NCI-H1694 treated with DMSO at 0.1 percent for 48 hours (cell line): Measurements from ENCODE around the gene LIPC.

Experiments
- DNase-seq: peaks from one replicate; lab custom pipeline; 2025; lab: John Stamatoyannopoulos, UW

Gene LIPC

GRCh38 chr15:58554758-58555157 lies 123.0 kb downstream of the LIPC start:
- DNase-seq, result no peak

DNA sequence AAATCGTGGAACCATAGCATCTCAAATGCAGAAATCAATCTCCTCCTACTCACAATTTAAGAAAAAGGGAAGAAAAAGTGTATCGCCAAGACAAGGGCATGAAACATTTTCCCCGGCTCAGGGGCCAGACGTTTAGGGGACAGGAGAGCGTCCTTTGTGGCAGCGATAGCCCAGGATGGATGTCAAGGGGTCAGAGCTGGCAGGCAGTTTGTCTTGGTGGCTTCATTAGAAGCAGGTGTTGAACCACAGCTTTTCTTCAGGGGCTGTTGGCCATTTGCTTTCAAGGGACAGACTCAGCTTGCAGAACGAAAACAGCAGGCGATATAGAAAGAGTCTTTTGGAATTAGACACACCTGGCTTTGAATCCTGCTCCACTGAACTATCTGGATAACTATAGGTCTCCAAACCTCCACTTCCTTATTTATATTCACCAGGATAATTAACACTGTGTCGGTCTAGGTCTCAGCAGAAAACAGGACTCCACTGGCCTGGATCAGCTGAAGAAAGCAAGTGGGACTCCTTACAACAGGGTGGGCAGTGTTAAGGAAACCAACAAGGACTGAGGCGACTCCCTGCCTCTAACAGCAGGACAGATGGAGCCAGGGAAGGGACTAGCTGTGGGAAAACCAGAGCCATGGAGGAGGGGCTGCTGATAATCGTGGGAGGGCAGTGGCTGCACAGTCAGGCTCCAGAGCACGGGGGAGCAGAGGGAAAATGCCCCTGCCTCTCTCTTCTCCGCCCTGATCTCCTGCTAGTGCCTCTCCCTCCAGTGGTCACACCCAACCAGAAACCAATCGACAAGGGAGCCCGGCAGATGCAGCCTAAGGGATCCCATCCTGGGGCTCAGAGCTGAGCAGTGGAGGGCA lies 123.6 kb downstream of the LIPC start:
- peak; percentile 32 for DNase-seq

DNA sequence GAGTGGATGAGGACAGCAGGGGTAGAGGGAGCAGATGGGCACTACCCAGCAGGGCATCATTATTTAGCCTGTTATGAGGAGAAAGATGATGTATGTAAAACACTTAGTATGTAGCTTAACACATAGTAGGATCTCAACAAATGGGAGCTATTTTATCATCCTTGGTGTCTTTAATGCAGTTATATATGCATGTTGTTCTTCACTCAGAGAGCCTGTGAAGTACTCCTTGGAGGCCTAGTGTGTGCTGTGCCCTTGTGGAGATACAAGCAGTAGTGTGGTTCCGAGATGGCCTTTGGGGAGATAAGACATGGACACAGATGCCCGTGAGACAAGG lies 124.2 kb downstream of the LIPC start:
- no peak for DNase-seq

GRCh38 chr15:58556541-58556940 lies 124.8 kb downstream of the LIPC start:
- DNase-seq, result no peak

- no peak for DNase-seq
These were observed 127.0 kb downstream of the LIPC start for GRCh38 chr15:58558777-58559176.

GRCh38 chr15:58559904-58560588 lies 128.3 kb downstream of the LIPC start:
- no peak for DNase-seq

DNA sequence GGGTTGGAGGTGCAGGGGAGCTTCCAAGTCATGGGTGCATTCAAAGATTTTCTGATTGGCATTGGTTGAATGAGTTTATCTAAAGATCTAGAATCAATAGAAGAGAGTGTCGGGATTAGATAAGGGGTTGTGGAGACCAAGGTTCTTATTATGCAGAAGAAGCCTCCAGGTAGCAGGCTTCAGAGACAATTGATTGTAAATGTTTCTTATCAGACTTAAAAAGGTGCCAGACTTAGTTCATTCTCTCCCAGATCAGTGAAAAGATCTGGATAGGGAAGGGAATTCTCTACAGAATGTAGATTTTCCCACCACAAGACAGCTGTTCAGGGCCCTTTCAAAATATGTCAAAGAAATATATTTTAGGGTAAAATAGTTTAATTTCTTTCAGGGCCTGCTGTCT lies 129.5 kb downstream of the LIPC start:
- no peak for DNase-seq

GRCh38 chr15:58562135-58562534 lies 130.3 kb downstream of the LIPC start:
- DNase-seq, result peak; percentile 96

DNA sequence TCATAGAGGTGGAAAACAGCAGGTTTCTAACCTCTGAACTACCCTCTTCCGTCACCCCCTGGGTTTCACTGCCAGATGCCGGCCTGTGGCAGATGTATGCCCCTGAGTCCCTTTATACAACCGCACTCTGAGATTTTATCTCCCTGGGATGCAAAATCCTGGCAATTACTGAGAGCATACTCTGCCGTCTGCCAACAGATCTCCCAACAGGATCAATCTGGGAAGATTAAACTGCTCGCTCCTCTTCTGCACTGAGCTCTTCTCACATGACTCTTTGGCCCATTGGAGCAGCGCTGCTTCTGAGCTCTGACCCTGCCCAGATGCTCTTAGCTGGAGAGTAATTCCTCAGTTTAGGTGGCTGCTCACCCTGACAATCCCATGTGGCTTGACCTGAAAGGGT lies 133.2 kb downstream of the LIPC start:
- DNase-seq, result peak; percentile 26

- DNase-seq, result no peak
These were observed 133.8 kb downstream of the LIPC start for GRCh38 chr15:58565619-58566018.

DNA sequence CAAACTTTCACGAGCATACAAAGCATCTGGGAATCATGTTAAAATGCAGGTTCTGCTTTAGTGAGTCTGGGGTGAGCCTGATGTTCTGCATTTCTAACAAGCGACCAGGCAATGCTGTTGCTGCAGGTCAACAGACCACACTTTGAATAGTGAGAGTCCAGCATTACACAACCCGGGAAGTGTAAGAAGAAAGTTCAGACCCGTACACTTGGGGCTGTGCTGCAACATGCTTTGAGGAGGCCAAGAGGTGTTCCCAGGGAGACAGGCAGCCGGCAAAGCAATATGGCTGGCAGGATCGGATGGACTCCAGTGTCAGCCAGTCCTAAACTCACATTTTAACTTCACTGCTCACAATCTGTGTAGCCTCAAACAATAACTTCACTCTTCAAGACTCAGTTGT lies 134.2 kb downstream of the LIPC start:
- no peak for DNase-seq

DNA sequence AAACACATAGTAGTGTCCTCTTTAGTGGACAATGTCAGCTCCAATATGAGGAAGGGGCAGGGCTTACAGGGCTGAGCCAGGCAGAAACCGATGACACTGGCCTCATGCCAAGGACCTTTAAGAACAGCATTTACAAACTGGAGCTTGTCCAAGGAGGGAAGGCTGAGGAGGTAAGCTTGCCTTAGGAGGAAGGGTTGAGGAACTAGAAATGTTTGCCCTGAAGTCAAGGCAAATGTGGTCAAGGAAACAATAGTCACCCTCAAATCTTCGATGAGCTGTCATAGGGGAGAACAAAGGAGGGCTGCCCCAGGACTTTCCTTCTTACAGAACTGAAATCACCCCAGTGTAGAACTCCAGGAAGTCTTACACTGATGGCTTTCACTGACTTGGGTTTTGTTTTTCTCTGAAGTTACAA lies 136.4 kb downstream of the LIPC start:
- no peak for DNase-seq

DNA sequence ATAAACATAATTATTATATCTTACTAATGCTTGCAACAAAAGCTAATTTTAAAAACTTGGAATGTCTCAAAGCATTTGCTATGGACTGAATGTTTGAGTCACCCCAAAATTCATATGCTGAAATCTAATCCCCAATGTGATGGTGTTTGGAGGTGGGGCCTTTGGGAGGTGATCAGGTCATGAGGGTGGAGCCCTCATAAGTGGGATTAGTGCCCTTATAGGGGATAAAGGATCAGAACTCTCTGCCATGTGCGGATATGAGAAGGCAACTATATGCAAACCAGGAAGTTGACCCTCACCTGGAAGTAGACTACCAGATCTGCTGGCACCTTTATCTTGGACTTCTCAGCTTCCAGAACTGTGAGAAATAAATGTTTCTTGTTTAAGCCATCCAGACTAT lies 137.7 kb downstream of the LIPC start:
- no peak for DNase-seq

DNA sequence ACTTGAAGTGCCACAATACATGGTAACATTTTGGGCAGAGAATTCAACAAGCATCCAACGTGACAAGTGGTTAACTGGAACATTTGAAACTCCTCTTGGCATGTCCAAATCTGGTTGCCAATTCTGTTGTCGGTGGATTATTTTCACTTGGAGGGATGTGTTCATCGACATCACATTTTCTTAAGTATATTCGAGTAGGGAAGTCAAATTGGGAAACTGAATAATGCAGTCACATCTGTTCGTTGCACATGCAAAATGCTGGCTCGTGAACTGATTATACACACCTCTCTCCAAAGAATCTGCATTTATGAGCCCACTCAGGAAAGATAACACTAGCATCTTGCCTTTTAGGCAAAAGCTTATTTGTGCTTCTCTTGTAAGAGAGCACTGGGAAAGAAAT lies 139.7 kb downstream of the LIPC start:
- no peak for DNase-seq

DNA sequence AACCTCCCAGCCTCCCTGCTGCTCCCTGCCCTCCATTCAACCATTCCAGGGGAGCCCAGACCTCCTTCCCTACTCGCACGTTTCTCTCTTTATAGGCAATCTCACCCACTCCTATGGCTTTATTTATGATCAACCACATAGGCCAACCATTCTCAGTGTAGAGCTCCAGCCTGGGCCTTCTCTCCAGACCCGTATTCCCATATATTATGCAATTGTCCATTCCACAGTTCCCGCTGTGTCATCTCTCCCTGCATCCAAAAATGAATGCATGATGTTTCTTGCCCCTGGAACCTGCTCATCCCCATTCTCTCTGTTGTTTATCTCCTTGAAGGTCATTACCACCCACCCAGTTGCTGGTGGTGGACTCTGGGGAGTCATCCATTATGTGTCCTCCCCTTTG lies 140.7 kb downstream of the LIPC start:
- DNase-seq, result no peak

GRCh38 chr15:58573270-58573669 lies 141.5 kb downstream of the LIPC start:
- DNase-seq, result no peak

DNA sequence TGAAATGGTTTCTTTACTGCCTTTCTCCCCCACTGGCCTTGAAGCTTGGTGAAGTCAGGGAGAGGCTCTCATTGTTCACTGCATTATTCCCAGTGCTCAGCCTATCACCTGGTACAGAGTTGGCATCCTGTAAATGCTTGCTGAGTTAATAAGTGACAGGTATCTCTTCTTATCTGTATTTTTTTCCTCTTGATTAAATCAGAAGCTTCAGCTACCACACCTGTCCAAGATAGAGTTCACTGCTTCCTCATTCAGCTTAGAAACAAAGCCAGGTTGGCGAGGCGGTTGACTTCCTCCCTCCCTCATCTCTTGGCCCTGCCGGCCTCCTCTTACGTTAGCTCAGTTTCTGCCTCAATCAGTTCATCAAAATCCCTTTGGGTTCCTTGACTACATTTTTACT lies 142.8 kb downstream of the LIPC start:
- no peak for DNase-seq

DNA sequence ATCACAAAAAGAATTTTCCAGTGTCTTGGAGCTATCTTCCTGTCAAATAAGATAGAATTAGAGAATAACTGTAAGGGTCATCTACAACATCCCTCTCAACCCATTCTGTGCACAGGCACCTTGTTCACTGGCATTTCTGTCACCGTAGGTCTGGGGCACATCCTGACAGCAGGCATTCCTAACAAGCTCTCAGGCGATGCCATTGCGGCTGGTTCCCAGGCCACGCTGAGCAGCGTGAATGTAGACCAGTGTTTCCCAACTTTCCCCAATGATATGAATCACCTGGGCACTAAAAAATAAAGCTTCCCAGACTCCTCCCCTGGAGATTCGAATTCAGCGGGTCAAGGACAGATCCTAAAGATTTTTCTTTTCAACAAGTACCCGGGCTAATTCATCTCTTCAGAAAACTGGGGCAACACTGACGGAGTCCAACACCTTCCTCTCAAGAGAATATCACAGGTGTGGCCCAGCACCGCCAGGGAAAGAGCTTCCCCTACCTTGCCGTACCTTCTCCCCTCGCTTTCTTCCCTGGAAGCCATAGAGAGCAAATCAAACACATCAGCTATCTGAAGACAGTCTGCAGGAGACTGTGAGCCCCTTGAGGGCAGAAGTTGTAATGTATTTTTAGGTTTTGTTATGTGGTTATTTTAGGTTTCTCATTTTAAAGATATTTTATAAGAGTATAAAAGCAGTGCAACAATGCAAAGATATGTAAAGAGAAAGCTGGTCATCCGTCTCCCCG lies 143.4 kb downstream of the LIPC start:
- no peak for DNase-seq

- no peak for DNase-seq
These were observed 144.9 kb downstream of the LIPC start for GRCh38 chr15:58576657-58577056.

DNA sequence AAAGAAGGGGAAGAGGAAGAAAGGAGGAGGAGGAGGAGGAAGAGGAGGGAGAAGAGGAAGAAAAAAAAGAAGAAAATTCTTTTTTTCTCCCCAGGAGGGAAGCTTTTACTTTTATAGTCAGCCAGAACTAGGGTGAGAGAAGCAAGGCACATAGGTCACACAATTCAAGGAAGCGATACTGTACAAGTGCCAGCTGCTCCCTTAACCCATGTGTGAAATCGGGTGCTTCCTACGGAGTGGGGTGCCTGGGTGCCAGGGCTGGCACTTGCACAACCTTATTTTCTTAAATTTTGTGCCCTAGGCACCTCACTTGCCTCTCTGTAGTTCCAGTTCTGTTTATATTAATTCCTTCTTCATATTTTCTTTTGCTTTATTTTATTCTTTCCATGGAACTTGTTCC lies 150.4 kb downstream of the LIPC start:
- DNase-seq, result no peak

DNA sequence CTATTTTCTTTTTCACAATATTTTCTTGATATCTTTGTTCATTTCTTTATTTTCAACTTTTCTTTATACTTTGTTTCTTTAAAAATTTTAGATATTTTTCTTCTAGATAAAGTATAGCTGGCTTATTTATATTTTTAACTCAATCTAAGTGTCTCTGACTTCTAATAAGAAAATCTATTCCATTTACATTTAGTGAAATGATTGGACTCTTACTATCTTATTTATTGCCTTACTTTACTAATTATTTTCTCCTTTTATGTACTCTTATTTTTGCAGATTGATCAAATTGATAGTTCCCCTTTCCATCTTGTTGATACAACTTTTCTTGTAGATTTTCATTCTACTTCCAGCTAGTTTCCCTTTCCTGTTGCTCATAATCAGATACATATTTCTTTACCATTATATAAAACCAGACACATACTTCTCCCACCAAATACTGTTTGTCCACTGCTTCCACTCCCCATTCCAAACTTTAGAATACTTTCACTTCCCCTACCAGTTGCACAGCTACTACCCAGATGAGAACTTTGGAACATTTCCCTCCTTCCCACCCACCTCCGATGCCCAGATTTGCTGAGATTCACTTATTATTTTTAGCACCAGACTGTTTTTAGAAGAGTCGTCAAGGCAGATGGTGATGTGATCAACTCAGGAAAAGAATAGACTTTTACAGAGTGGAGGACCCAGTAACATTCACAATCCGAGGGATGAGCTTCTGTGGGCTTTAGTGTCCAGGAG lies 151.5 kb downstream of the LIPC start:
- DNase-seq, result no peak

DNA sequence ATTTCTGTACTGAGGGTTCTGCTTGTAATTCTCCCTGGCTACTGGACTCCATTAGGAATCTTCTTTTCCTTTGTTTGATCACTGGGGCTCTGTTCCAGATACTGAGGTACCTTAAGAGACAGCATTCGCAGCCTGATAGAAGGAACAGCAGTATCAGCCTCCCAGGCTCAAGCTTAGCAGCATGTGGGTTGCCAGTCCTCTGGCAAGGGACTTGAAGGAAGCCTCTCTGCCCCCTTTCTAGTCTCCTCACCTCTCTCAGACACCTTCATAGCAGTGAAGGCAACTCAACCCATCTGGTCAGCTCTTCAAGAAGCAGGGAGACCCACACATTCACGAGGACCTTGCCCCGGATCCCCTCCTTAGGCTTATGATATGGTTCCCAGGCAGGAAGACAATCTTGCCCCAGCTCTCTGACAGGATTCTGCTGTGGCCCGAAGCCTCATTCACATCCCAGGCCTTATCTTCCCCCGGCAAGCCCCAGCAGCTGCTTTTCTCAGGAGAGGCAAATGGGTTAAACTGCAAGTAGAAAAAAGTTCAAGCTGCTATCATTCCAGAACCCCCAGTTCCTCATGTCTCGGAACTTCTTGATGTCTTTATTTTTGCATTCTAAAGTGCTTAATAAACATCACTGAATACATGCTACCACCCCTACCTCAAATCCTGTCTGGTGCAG lies 153.1 kb downstream of the LIPC start:
- no peak for DNase-seq
